Lung (tissue), 12 donors: Measurements from ENCODE around the gene ZIC4. TPM values are rescaled to one million over a fixed set of nuclear protein-coding genes. Genes with fewer than 3 reads are reported as not detected.

ENCODE experiments used
- ATAC-seq: fragments of 200-7000 bp; cut with Tn5 transposase; one replicate; pipeline ENCODE4 v1.9.1; 2020; ENCODE audit warnings: moderate number of reproducible peaks; ENCODE audit not compliant: insufficient read depth, low FRiP score
- DNase-seq, 3 donors: peaks; one replicate each; pipeline ENCODE4 v3.0.0-alpha.2; 2013 to 2017
- H3K27ac ChIP-seq, 2 donors: one replicate each; pipeline ENCODE4 v1.5.1; 2013; ENCODE audit warnings: mild to moderate bottlenecking in 2 of 2, moderate library complexity in 2 of 2, control low read depth in 1 of 2, inconsistent platforms in 1 of 2, low read depth in 1 of 2, low read length in 1 of 2
- H3K27me3 ChIP-seq, 3 donors: one replicate each; pipeline ENCODE4 v1.5.1; 2013; ENCODE audit warnings: low read length in 2 of 3; ENCODE audit not compliant: control insufficient read depth in 3 of 3, insufficient read depth in 3 of 3
- H3K36me3 ChIP-seq, 4 donors: one replicate each; pipeline ENCODE4 v1.5.1; 2013; ENCODE audit warnings: low read length in 4 of 4, mild to moderate bottlenecking in 1 of 4, moderate library complexity in 1 of 4; ENCODE audit not compliant: control insufficient read depth in 4 of 4, insufficient read depth in 4 of 4
- H3K4me1 ChIP-seq, 5 donors: one replicate each; pipeline ENCODE4 v1.5.1; 2013; ENCODE audit warnings: low read length in 5 of 5, mild to moderate bottlenecking in 2 of 5, moderate library complexity in 1 of 5; ENCODE audit not compliant: control insufficient read depth in 5 of 5, insufficient read depth in 5 of 5
- H3K4me3 ChIP-seq: one replicate; pipeline ENCODE4 v1.5.1; 2013; ENCODE audit warnings: mild to moderate bottlenecking, control low read depth, moderate library complexity
- H3K9ac ChIP-seq, 2 donors: one replicate each; pipeline ENCODE4 v1.5.1; 2013; ENCODE audit warnings: low read length in 2 of 2, control low read depth in 1 of 2; ENCODE audit not compliant: insufficient read depth in 1 of 2
- H3K9me3 ChIP-seq, 4 donors: one replicate each; pipeline ENCODE4 v1.5.1; 2013; ENCODE audit warnings: low read length in 3 of 4, mild to moderate bottlenecking in 1 of 4, moderate library complexity in 1 of 4; ENCODE audit not compliant: control insufficient read depth in 4 of 4, insufficient read depth in 3 of 4
- CTCF ChIP-seq: IDR thresholded peaks from 2 replicates; pipeline ENCODE4 v1.5.1; 2012; ENCODE audit warnings: mild to moderate bottlenecking; ENCODE audit errors: control extremely low read depth, extremely low read depth
- WGBS, 2 donors: extraction: QIAGEN DNeasy Blood & Tissue Kit; methylation state at CpG; one replicate each; pipeline ENCODE4 v1.1.7; 2013; 5-methylcytosine and 5-hydroxymethylcytosine counted together
- polyA plus RNA-seq, 2 donors: library from polyadenylated mRNA; stranded (reverse); fragments of 200-250 nt; gene quantifications; one replicate each; pipeline ENCODE4 v1.2.1, GENCODE V29; 2013
- total RNA-seq, 2 donors: library from RNA; depleted of rRNA in 1 of 2; stranded (reverse); fragments of >200 nt in 1 of 2; gene quantifications; one replicate each; pipeline ENCODE4 v1.2.1, GENCODE V29; 2014 to 2021
- donor health status: control.
- donor health status: control.
- donor health status: Bipolar disorder and iron deficiency.
- donor health status: healthy.
- donor health status: DM: yes; HTN: yes; CAD: no.

Gene ZIC4
- total and polyA plus RNA-seq, 4 donors: not detected

GRCh38 chr3:147391781-147392624 is 14.3 kb downstream of the ZIC4 start:
- no peak overlapping the region for H3K27ac ChIP-seq
- H3K4me3 ChIP-seq: no peak overlapping the region
- no peak for TF ChIP-seq CTCF
- peaks cover 0 to 45% (median 0%) of the 10 kb centered on the region in 4 donors for H3K9me3 ChIP-seq
- peaks cover 0 to 20% (median 3%) of the 10 kb centered on the region in 5 donors for H3K4me1 ChIP-seq
- DNase-seq (peak in 2 of 3 donors; percentile 46 to 48), ATAC-seq (no peak)
- peaks cover 34 to 100% (median 94%) of the 10 kb centered on the region in 3 donors for H3K27me3 ChIP-seq
- H3K9ac ChIP-seq: no peak overlapping the region
- no peaks in the 10 kb centered on the region for H3K36me3 ChIP-seq
- whole genome bisulfite sequencing, 2 donors: 2 to 6% methylated on average over 51 of the region's 51 CpGs

- no peak for TF ChIP-seq CTCF
- Histone ChIP-seq H3K9me3 (peaks cover 0 to 35% (median 0%) of the 10 kb centered on the region in 4 donors), H3K9ac (no peak overlapping the region), H3K4me3 (no peak overlapping the region), H3K36me3 (no peaks in the 10 kb centered on the region), H3K27me3 (peaks cover 25 to 100% (median 96%) of the 10 kb centered on the region in 3 donors), H3K4me1 (peaks cover 0 to 20% (median 3%) of the 10 kb centered on the region in 5 donors), H3K27ac (no peak overlapping the region)
- DNase-seq (peak in 1 of 3 donors; percentile 15), ATAC-seq (no peak)
- 7 to 11% methylated on average over 73 to 77 of the region's 77 CpGs for WGBS, 2 donors
Observed at GRCh38 chr3:147390589-147391569, 15.5 kb downstream of the ZIC4 start.

- Histone ChIP-seq H3K36me3 (no peaks in the 10 kb centered on the region), H3K27ac (no peak overlapping the region), H3K4me1 (peaks cover 0 to 20% (median 3%) of the 10 kb centered on the region in 5 donors), H3K9me3 (peaks cover 0 to 38% (median 0%) of the 10 kb centered on the region in 4 donors), H3K27me3 (peaks cover 20 to 100% (median 96%) of the 10 kb centered on the region in 3 donors), H3K9ac (no peak overlapping the region), H3K4me3 (no peak overlapping the region)
- peak in 1 of 3 donors; percentile 13 for DNase-seq
- WGBS, 2 donors: 3 to 8% methylated on average over 12 of the region's 12 CpGs
- TF ChIP-seq CTCF: no peak
- no peak for ATAC-seq
Observed at GRCh38 chr3:147389717-147390116, 16.6 kb downstream of the ZIC4 start.
